GM21723 (cell line): ENCODE results near the gene RPS6KA4.
"Not testable (repeated sequence)": the region's sequence is repeated elsewhere in the genome, so short reads cannot be mapped to it uniquely, and the experiment has no call there.

Experiments
- ATAC-seq: cut with Tn5 transposase; IDR thresholded peaks from one replicate; pipeline ENCODE4 v1.9.1; 2021; ENCODE audit warnings: mild to moderate bottlenecking, moderate library complexity; ENCODE audit not compliant: unreplicated experiment

The RPS6KA4 gene

GRCh38 chr11:64413417-64413816 is 54.5 kb downstream of the RPS6KA4 start:
- no peak for ATAC-seq

GRCh38 chr11:64415286-64415685 is 56.3 kb downstream of the RPS6KA4 start:
- ATAC-seq = no peak

GRCh38 chr11:64415996-64416728 is 57.2 kb downstream of the RPS6KA4 start:
- no peak for ATAC-seq

- ATAC-seq = not testable (repeated sequence)
Measured at GRCh38 chr11:64418233-64418632, 59.3 kb downstream of the RPS6KA4 start.

- ATAC-seq = no peak
Measured at GRCh38 chr11:64419257-64419790, 60.4 kb downstream of the RPS6KA4 start.

- ATAC-seq = no peak
Measured at GRCh38 chr11:64419818-64420485, 61.0 kb downstream of the RPS6KA4 start.
